Suppressor macrophage treated with lipopolysaccharide for 1 hour (primary cell): Measurements from ENCODE around the gene SERTM2.
"Not testable (repeated sequence)": the region's sequence is repeated elsewhere in the genome, so short reads cannot be mapped to it uniquely, and the experiment has no call there.

Source experiments
- DNase-seq, 3 donors: peaks; one replicate each; pipeline ENCODE4 v3.0.0-alpha.2; 2020 to 2022

Gene SERTM2

DNA sequence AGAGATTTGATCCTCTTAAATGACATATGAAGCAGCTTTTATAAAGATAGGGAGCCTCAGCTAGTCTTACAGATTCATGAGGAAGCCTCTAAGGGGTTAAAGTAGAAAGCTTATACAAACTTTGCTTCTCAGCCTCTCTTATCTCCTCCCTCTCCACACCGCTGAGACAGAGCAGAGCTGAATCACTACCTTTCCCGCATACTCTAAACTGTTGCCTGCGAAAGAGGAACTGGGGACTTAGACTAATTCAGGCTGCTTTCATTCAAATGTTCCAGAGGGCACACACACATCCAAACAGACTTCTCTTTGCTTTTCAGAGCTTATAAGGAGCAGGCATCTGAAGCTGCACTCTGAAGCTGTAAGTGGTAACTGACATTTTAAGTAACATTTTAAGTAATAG, at the start of gene SERTM2:
SERTM2 (plus strand) TSS at position 169 of the 400 bp plus-strand sequence. CDS start 7,213 bp downstream, outside the sequence.
- DNase-seq, result peak; percentile 21 to 43 (median 38)

DNA sequence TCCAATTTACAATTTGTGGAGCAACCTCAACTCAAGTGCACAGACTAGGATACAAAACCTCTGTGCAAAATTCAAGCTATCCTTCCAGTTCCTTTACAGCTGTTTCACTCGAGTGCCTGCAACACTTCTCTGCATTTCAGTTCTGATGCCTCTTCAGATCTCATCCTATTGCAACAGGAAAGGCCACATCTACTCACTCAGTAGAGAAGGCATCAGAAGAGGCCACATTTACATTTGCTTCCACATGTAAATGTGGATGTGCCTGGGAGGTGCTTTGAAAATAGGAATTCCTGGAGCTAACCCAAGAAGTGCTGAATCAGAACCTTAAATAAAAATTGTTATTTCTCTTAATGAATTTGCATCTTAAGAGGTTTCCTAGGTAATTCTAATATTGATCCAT, 45.8 kb upstream of the SERTM2 start:
- no peak for DNase-seq

DNA sequence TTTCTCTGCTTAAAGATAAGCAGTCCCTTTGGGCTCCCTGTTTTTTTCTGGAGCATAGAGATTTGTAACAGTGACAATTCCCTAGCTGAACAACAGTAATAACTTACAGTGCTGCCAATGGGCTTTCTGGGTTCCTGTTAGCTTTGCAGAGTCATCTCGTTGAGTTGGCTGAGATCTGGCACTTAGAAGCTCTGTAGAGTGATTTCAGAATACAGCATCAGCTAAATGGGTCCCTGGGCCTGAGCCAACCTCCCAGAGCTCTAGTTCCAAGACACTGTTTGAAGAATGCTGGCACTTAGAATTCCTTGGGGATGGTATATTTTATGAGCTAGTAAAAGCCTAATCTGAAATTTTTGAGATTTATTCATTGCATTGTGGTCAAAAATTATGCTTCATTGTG, 43.5 kb upstream of the SERTM2 start:
- DNase-seq, result no peak

DNA sequence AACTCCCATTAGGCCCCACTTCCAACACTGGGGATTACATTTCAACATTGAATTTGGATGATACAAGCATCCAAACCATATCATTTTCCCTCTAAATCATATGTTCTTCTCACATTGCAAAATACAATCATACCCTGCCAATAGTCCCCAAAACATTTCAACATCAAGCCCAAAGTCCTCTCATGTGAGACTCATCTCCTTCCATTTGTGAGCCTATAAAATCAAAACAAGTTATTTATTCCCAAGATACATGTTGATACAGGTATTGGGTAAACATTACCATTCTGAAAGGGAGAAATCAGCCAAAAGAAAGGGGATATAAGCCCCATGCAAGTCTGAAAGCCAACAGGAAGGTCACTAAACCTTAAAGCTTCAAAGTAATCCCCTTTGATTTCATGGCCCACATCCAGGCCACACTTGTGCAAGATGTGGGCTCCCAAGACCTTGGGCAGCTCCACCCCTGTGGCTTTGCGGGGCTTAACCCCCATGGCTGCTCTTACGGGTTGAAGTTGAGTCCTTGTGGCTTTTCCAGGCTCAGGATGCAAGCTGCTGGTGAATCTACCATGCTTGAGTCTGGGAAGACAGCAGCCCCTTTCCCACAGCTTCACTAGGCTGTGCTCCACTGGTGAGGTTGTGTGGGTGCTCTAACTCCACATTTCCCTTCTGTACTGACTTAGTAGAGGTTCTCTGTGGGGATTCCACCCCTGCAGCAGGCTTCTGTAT, 40.6 kb upstream of the SERTM2 start:
- DNase-seq, result no peak

DNA sequence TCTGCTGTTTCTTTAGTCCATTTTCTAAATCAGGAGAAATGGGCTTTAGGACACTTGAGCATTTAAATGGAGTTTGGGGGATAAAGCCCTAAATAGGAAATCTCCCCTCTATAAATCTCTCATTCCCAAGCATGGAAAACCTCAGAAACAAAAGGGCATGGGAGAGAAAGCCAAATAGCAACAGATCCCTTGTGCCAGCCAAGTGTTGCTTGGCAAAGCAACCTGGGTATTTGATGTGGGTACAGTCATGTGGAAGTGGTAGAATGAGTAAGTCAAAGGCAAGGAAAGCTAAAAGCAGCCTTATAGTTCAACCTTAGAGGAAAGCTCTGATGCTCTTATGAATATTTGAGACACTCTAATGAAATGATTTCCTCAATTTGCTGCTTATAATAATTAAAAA, 29.5 kb upstream of the SERTM2 start:
- no peak for DNase-seq

DNA sequence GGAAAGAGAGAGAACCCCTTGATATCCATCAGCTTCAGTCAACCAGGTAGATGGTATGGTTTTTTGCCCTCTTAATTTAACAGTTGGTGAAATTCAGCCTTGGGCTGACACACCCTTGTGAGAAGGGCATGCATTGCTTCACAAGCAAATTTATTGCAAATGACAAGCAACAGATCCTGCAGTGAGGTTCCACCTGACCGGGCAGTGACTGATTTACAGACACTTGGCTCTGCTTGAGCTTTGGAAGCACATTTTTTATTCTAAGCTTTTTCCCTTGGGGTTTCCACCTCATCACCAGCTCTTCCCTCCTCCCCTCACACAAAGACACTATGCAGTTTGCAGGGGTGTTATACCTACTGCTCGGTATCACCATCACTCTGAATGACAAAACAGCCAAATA, 28.3 kb upstream of the SERTM2 start:
- no peak for DNase-seq

DNA sequence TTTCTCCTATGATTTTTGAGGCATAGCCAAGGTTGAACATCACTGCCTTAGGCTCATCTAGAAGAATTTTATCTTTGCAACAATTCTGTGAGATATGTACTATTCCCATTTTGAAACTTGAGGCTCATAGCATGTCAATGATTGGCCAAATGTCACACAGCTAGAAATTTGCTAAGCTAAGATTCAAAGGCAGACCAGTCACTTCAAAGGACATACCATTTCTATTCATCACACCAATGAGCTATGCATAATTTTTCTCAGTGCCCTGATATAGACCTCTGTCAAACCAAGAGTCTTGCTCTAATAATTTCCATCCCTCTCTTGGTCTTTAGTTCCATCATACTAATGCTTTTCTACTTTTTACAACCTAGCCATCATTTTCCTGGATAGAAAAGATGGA, 27.6 kb upstream of the SERTM2 start:
- DNase-seq, result no peak

DNA sequence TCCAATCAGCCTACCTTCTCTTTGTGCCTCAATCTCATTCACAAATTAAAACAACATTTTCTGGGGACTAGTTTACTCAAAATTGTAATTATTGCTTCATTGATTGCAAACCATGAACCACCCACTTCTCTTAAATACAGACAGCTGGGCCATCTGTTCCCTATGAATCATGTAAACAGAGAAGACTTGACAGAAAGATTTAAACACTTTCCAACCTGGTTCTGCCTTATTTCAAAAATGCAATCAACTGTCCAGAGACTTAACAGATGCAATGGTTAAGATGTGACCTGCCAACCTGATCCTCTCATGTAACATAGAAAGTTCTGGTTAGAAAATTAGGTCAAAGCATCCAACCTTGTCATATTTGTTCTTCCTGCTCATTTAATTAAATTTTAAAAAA, 20.8 kb upstream of the SERTM2 start:
- DNase-seq, result no peak

DNA sequence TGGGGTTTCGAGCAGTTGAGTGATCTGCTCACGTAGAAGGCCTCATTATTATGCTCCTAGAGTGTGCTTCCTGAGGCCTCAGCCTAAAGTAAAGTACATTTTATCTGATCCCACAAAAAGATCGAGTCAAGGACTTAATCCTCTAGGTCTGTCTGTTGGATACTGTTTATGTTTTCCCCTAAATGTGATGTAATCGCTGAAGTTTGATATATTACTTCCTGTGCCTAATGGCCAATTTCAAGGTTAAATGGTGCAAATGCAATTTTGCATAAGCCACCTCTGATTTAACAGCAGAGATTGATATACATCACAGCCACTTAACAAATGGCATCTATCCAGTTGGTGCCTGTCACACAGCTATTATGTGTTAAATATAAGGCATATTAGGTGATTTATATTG, 19.4 kb upstream of the SERTM2 start:
- DNase-seq, result no peak

DNA sequence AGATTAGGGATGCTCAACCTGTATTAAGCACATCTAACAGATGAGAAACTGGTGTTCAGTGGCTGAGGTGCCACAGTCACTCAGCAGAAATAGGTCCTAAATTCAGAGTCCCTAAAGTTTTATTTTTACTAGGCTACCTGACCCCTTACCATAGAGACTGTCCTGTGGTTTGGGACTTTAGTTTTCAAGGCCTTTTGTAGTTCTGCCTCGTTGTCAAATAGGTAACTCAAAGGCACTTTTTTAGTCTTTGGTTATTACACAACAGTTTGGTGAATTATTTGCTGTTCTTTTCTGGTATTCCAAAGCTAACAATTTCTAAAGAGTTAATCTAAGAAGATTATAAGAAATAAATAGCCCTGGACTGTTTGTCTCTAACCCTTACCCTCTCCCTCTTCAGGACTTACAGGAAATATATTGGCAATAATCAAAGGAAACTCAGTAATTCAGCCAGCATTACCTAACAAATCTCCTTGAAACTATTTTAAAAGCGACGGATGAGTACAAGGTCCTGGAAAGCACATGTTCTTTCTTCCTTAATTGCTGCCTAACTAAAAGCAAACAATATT, 12.8 kb upstream of the SERTM2 start:
- no peak for DNase-seq

DNA sequence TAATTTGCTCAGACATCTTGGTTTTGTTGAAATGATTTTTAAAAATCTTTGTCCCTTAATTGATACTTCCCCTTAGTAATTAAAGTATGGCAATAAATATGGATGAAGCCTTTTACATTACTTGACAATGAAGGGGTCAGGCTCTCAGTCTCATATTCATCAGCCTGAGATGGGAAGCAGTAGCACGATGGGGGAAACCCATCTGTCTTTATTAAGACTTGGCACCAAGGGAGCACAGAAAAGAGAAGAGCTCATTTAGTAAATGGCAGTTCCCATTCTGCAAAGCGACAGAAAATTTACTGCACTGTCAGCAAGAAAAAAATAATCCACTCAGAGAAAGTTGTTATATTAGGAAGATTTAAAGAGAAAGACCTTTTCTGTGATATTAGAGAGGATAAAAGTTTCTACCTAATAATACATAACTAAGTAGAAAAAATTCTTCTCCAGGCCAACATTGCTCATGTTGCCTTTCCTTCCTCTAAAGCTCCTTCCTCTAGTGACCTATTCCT, 7.9 kb upstream of the SERTM2 start:
- DNase-seq, result peak; percentile 5 to 24 (median 18)

DNA sequence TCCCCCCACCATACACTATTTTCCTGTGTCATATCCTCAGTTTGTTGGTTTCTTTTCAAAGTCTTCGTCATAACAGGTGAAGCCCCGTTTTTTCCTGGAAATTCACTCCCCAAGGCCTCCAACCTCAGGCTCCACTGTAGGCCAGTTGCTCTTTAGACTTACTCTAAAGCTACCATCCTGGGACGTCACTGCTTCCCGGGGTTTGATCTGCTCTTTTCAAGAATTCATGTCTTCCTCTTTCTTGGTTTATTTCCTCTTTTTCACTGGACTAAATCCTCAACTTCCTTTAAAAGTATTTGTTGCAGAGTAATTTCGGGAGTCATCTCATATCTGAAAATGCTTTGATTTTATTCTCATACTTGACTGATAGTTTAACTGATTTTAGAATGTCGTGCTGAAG, 6.5 kb upstream of the SERTM2 start:
- DNase-seq, result peak; percentile 50 to 67 (median 60)

DNA sequence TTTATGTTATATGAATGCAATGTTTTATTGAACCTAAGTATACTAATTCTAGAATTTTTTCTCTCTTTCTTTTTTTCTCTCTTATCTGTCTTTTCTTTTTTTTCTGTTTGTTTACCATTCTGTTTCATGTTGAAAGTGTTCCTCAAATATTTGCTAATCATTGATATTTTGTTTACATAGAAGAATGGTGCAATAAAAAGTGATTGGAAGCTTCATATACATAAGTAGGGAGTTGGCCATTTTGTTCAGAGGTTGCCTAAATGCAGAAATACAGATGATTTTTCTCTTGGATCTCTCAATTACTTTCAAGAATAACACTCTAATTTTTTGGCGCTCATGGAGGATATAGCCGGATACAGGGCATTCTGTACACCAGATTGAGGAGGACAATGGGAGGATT, 5.7 kb upstream of the SERTM2 start:
- DNase-seq, result no peak

DNA sequence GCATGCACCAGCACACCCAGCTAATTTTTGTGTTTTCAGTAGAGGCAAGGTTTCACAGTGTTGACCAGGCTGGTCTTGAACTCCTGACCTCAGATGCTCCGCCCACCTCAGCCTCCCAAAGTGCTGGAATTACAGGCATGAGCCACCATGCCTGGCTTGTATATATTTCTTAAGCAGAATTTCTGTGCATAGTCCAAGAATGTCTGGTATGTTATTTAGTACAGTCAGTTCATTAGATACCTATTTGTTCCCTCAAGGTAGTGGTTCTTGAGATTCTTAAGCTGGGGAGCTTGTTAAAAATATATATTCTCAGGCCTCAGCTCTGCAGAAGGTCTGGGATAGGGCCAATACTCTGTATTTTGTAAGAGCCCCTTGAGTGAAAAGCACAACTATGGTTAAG, 4.6 kb upstream of the SERTM2 start:
- DNase-seq, result no peak

DNA sequence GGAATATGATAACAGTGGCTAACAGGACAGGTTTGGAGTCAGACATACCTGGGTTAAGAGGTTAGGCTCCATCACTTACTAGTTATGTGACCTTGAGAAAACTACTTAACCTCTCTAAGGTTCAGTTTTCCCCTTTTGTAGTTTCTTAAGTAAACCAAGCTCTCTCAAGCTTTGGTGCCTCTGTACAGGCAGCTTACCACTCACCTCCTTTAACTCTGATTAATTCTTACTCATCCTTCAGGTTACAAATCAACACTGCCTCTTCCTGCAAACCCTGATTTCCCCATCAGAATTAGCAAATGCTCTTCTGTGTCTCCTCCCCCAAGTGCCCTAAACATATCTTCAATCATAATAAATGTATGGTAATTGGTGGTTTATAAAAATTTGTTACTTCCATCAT, 3.5 kb upstream of the SERTM2 start:
- DNase-seq, result no peak

DNA sequence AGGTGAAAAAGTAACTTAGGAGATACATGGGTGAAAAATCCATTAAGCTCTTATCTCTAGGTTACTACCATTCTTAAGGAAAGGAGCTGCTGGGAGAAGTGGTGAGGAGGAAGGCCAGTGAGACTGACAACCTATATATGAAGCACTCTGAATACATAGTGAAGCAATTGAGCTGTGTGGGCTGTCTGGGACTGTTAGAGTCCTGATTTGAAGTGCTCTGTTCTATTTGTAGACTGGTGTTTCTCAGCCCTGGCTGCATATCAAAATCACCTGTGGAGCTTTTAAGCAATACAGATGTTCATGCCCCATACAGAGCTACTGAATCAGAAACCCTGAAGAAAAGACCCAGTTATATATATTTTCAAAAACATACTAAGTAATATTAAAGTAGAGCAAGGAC, 3.9 kb downstream of the SERTM2 start:
- no peak for DNase-seq

DNA sequence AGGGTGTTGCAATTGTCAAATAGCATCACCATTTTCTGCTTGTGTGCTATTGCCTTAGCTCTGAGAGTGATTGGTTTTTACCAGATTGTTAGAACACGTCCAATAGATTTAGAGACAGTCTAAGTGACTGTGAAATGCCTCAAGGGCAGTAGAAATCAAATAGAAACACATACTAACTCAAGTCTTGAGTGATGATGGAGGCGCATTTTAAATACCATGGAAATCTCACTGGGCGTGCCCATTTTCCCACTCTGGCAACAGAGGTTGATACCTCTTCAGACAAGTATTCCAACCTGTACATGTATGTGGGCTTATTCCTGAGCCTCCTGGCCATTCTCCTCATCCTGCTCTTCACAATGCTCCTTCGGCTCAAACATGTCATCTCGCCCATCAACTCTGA, 7.2 kb downstream of the SERTM2 start:
- no peak for DNase-seq

DNA sequence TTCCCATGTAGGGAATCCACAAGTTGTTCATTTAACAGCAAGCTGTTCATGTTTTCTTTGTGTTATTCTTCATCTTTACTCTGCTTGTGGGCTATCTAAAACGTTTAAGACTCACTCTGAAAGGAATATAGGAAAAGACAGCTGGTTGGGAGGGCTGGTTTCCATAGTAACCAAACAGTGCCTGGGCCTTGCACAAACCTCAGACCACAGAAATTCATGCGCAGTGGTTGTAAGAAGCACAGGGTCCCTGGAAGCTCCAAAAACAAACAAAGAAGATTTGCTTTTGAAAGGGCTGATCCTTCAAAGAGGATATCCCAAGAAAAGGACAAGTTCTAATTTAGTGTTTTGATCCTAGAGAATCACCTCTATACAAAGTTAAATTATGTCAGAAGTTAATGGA, 7.8 kb downstream of the SERTM2 start:
- no peak for DNase-seq

DNA sequence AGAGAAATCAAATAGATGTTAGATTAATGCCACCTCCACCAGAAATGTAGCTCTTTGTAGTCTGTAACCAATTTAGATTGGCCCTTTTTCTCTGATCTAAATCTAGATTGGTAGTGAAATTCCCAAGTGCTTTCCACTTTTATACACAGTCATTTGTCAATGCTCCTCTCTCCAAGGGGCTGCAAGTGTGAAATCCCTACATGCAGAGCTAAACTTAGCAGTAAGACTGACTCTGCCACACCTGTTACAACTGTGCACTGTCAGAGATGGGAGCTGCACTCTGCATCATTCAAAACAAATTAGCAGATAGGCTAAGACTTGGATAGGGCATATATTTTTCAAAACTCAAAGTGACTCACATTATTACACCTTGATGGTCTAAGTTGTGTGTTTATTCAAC, 9.1 kb downstream of the SERTM2 start:
- no peak for DNase-seq

DNA sequence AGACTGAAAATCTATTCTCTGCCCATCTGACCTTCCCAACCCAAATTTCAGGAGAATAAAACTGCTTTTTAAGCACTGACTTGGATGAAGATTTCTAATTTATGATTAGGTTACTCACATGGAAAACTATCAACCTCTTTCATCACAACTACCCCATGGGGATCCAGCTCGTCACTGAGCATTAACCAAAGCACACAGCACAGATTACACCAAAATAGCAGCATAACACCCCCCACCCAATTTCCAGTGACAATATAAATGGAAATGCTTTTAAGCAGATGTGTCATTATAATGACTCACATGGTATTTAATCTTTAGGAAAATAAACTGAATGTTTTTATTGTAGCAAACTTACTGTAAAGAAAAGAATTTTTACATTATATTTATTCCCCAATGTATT, 9.7 kb downstream of the SERTM2 start:
- DNase-seq, result no peak

DNA sequence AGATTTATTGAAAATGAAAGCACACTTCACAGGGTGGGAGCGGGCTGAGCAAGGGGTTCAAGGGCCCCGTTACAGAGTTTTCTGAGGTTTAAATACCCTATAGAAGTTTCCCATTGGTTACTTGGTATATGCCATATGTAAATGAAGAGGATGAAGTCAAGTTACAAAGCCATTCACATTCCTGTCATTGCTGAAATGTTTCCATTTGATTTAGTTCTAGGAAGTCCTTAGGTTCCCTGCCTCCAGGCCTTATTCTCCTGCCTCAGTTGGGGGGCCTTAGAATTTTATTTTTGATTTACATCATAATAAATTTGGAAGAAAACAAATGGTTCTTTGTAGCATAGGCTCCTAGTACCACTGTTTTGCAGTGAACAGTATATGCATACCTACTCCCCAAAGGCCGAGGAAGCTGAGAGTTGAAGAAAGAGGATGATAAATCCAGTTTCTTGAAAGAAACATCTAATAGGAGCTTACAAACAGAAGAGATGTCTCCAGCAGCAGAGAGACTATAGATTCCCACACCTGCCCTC, 31.8 kb downstream of the SERTM2 start:
- DNase-seq, result no peak

DNA sequence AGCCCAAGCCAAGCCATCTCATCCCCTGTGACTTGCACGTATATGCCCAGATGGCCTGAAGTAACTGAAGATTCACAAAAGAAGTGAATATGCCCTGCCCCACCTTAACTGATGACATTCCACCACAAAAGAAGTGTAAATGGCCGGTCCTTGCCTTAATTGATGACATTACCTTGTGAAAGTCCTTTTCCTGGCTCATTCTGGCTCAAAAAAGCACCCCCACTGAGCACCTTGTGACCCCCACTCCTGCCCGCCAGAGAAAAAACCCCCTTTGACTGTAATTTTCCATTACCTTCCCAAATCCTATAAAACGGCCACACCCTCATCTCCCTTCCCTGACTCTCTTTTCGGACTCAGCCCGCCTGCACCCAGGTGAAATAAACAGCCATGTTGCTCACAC, 37.8 kb downstream of the SERTM2 start:
- not testable (repeated sequence) for DNase-seq

DNA sequence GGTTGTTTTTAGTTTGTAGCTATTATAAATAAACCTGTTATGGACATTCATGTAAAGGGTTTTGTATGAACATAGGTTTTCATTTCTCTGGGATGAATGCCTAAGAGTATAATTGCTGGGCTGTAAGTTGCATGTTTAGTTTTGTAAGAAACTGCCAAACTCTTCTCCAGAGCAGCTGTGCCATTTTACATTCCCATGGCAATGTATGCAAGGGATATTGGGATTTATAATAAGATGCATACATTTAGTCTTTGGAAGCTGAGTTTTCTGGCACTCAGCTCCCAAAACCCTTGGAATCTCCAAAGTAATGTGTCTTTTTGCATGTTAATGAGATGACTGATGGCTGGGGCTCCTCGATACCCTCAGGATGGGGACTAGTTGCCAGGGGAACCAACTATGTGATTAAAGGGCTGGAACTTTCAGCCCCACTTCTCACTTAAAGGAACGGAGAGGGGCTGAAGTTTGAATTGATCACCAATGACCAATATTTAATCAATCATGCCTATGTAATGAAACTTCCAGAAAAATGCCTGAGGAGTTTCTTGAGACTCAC, 44.0 kb downstream of the SERTM2 start:
- no peak for DNase-seq

DNA sequence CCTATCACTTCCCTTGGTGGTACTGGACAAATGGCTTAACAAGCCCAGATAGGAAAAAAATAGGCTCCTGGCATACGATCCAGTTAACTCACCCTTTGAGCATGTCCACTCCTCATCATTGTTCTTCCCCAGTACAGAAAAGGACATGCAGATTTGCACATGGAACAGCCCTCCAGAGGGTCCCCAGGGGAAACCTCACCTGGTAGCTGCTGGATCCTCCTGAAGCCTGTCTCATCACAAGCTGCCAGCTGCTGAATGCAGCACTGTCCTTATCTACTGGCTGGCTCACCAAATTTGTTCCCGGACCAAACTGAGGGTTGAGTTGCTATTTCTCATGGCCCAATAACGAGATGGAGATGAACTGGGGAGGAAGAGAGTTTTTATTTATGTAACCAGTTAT, 49.4 kb downstream of the SERTM2 start:
- no peak for DNase-seq
